Measurements from ENCODE around the gene GOT1.

The GOT1 gene

DNA sequence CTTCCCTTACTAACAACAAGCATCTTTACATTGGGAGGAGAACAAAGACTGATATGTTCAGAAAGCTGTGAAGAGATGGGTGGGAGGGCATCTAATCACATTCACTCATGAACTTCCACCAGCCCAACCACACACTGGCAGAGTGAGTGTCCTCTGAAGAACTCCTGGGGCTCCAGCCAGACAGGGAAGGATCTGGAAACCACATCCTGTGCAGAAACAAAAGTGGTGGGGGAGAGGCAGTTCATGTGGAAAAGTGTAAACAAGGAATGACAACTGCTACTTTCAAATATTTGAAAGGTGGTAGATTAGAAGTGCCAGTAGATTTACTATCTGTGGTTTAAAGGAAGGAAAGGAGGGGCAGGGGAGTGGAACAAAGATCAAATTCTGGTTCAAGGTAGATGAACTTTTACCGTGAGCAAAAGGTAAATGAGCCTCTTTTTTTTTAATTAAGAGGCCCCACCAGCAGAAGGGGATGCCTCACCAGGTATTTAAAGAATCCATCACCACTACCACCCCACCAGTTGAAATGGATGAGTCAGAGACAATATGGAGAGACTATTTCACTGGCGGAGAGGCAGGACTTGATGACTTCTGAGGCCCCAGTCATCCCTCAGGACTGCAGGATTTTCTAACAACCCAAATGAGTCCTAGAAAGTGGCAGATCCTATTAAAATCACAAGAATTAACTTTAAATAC is 34.5 kb downstream of the GOT1 start:
- DNase-seq (ENCODE audit: low read depth in 3 of 3): no peak

DNA sequence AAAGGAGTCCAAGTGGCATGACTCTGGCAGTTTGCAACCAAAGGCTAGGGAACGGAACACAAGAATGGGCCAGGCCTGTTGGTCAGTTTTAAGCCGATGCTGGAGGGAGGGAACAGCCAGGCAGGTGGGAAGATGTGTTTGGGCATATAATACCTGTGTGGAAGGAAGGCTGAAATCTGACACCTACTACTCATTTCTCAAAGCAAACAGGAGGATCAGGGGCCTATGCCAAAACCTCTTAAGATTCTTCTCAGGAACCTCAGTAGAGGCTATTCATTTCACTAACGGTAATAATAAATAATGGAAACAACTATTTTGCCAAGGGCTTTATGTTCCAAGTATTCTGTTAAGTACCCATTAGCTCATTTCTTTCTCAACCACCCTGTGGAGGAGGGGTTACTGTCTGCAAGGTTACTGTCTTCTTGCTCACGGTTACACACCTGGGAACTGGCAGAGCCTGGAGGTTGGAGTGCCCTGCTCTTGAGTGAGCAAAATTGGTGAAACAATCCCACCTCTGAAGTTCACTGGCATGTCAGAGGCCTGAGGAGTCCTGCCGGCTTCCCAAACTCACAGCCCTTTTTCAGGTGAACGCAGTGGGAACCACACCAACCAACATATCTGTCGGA is 35.5 kb downstream of the GOT1 start:
- no peak for DNase-seq (ENCODE audit: low read depth in 3 of 3)

DNA sequence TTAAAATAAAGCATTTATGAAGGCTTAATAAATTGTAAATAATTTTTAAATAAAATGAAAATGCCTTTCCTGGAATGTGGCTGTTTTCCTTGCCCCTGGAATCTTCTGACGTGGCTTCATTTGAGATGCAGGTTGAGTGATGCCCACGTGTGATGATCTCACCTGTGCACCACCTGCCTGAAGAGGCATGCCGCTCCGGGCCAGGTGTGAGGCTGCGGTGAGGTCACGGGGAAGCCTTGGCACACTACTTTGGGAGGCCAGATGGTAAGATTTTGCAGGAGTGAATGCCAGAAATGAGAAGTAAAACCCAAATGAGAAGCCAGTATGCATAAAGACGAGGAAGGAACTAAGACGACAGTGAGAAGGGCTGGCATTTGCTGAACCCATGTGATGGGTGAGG is 36.2 kb downstream of the GOT1 start:
- DNase-seq (ENCODE audit: low read depth in 3 of 3): no peak

DNA sequence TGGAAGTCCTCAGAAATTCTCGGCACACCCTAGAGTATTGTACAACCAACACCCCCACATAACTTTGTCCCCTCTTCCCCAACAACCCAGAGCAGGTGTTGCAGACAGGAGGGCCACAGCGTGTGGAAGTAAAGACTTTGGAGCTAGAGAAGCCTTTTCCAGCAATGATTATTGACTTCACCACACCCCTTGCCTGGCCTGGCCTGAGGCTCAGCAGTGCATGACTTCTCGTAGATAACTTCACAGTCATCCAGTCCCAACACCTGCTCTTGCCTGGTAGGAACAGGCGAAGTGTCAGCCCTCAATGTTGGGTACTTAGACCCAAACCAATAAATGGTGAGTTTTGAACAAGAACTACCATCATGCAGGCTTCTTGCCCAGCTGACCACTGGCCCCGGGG is 36.7 kb downstream of the GOT1 start:
- no peak for DNase-seq (ENCODE audit: low read depth in 3 of 3)

DNA sequence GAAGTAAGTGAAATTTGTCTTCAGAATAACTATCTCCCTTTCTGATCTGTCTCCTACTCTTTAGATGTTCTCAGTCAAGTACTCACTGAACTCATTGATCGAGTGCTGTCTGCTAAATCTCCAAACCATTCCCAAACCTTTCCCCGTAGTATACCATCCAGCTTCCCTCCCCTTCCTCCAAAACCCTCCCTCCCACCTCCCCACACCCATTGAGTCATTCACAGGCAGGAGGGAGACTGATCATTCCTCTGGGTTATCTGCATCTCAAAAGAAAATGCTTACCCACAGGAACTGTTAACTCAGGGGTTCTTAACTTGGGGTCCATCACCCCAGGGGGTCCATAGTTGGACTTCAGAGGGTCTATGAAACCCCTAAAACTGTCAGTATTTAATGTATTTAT is 37.4 kb downstream of the GOT1 start:
- no peak for DNase-seq (ENCODE audit: low read depth in 3 of 3)

DNA sequence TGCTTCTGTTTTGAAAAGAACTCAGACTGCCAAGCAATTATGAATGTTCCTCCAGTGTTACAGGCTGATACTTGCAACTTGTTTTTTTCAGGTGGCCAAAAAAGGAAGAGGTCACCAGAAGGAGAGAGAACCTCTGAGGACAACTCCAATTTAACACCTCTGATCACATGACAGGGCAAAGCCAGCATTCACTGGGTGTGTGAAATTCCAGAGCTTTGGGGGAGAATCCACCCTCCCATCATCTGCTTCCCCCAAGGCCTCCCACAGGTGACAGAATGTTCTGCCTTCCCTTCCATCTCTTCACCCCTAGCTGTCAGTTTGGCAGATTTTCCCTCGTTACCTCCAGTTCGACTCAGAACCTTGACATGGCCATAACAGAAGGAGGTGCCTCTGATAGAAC is 39.1 kb downstream of the GOT1 start:
- no peak for DNase-seq (ENCODE audit: low read depth in 3 of 3)

DNA sequence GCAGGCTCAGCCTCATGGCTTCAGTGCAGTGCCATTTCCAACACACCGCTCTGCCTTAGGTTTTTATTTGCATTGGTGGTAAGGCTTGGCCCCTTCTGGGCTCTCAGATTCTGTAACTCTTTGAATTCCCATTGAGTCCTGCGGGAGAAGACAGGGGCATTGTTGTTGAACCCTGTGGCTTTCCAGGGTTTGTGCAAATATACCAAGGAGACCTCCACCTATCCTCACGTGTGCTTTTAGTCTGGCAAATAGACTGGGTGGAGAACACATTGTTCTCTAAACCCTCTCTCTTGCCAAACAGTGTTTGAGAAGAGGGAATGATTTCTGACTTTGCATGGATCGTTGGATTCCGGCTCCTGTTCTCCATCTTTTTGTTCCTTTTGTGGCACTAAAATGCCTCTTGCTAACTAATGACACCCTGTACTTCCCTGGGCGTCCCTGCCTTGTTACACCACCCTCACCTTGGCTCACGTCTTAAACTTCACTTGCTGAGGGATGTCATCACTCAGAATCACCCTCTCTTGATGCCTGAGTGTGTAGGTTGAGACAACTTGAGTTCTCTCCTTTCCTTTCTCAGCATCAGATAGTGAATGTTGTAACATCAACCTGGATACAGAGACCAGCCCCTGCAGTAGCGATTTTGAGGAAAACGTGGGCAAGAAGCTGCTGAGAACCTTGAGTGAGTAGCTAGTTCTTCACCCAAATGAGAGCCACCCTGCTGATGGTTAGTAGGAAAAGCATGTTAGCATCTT is 40.5 kb downstream of the GOT1 start:
- DNase-seq (ENCODE audit: low read depth in 3 of 3): no peak

DNA sequence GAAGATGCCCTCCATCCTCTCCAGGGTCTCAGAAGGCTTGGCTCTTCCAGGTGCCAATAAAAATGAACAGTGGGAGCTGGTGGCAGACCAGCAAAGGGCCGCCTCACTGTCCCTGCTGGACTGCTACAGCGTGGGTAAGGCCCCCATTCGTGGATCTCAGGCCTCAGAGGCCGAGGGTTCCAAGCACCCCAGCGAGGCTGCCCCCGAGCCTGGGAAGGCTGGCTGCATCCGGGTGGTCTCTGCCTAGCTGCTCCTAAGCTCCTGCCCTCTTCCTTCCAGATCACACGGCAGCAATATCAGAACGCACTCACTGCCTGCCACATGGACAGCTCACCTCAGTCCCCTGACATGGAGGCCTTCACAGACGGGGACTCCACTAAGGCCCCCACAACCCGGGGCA is 42.9 kb downstream of the GOT1 start:
- DNase-seq (ENCODE audit: low read depth in 3 of 3): no peak

DNA sequence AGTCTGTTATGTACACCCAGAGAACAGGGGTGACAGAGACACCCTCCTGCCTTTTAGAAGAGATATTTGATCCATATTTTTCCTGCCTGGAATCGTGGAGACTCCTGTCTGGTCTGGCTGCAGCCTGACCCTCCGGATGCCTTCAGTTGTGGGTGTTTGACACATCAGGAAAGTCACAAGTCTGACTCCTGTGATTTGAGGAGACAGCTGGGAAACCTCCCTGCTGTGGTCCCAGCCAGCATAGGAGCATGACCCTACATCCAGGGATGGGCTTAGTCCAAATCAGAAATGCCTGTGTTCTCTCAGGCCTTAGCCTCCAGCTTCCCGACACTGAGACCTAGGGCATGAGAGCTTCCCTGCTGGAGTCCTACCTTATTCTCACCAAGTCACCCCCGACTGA is 43.4 kb downstream of the GOT1 start:
- DNase-seq (ENCODE audit: low read depth in 3 of 3): no peak

DNA sequence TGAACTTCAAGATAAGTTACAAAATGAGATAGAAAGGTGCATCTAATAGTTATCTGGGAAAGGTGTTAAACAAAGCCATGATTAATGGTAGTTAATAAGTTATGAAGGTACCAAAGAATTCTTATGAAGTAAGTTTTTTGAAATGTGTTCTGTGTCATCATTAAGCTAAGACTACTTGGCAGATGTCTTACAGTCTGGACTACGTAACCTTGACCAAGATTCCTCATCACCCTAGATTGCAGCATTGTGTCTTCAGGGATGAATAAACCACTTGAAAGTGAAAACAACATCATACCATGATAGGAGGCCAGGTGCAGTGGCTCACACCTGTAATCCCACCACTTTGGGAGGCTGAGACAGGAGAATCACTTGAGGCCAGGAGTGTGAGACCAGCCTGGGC is 48.2 kb downstream of the GOT1 start:
- no peak for DNase-seq (ENCODE audit: low read depth in 3 of 3)

DNA sequence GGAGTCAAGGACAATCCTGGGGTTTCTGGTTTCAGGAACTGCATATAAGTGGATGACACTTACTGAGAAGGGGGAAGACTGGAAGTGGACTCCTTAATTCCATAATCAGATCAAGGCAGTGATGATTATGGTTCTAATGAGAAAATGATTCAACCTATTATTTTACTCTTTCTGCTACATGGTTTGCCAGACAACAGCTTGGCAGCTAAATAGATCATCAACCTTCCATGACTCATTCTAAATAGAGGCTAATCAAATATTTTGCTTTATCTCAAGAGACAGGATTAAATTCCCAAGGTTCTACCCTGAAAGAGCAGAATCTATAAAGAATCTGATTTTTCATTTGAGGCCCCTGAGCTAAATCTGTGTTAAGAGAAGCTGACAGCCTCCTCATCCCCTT is 55.0 kb downstream of the GOT1 start:
- DNase-seq (ENCODE audit: low read depth in 3 of 3): no peak

DNA sequence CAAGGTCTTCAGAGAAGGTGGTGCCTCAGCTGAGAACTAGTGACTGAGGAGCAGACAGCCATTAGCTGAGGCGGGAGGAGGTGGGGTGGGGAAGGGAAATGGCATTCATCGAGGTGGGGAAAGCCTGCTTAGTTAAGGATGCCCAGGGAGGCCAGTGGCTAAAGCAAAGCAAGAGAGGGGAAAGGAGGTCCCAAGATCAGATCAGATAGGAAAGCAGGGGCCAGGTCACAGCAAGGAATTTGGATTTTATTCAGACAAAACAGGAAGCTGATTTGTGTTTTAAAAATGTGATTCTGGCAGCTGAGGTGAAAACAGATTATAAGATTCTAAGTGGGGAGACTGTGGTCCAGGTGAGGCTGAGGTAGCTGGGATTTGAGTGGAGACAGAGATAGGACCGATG is 55.5 kb downstream of the GOT1 start:
- DNase-seq (ENCODE audit: low read depth in 3 of 3): no peak

DNA sequence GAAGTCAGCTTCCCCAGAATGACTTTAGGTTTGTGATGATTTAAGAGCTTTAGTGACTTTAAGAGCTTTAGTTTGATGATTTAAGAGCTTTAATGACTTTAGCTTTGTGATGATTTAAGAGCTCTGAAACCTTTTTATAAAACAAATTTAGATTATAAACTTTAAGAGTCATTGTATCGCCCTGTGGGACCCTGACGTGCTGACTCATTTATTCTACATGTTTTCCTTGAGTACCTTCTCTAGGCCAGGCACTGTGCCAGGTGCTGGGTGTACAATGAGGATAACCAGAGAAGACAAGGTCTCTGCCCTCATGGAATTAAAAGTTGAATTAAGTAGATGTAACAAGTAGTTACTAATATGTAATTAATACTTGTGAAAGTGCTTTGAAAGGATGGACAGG is 55.9 kb downstream of the GOT1 start:
- DNase-seq (ENCODE audit: low read depth in 3 of 3): no peak

DNA sequence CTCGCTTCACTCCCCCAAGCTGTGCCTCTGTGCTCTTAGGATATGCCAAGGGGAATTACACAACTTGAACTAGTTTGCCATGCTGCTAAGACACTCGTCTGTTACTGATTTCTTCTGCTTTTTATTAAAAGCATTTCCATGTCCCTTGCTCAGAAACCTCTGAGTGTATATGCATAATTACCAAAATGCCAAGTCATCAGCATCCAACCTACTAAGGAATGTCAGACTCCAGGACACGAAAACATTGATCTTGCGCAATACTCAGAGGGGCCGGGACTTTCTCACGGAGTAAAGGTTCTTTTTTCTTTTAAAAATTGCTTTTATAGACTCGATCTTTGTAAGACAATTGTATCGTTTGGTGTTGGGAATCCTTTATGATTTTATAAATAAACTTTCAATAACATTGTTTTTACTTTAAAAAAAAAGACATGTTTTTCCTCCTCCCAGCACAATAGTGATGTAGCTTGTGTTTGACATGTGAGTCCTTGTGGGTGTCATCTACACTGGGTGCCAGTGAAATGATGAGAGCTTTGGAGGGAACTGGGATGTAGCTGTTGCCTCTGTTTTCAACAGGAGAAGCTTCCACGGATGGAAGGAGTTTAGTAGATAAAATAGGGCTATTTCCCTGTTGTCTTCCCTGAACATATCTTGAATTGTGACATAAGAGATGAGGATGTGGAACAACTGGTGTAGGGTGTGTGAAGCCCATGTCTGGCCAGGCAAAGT is 57.7 kb downstream of the GOT1 start:
- no peak for DNase-seq (ENCODE audit: low read depth in 3 of 3)

DNA sequence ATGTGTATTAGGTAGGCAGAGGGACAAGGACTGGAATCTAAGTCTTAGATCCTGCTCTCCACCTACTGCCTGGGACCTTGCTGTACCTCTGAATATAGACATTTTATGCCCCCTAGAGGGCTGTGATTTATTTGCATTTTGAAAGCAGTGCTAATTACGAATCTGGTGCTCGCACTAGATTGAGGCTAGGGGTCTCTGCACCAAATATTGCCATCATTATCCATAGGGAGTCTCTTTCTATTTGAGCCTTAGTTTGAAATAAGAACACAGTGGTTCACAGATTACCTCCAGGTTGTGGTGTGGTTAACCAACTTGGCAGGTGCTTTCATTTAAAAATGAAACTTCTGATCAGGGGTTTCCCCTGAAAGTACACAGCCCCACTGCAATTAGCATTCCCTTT is 59.4 kb downstream of the GOT1 start:
- DNase-seq (ENCODE audit: low read depth in 3 of 3): no peak

DNA sequence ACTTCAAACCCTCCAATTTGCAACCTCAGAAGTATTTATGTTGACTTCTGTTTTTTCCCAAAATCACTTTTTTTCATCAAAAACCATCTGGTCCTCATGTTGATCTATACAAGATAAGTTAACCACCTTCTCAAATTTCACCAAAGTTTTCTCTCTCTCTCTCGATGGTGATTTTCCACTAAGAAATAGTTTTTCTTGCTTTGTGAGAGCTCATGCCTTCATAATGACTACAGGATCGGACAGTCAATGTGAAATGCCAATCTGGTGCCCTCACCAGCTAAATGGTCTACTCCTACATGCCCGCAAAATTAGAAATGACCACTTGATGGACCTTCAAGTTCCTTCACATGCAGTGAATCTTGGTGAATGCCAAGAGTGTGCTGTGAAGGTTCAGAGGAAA is 60.9 kb downstream of the GOT1 start:
- DNase-seq (ENCODE audit: low read depth in 3 of 3): no peak

DNA sequence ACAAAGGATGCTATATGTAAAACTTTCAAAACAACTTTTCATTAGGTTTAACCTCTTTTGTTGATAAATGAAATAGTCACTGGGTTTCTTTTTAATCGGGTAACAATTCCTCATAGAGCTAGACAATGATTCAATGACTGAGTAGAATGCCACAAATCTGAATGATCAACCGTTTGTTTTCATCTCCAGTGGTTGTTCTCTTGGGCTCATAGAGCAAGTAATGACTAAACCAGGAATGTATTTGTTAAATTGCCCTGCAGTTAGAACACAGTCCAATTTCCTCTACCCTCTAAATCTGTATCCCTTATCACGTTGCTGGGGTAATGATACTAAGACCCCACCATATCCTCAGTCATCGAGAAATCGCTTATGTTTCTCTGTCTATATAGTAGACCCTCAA is 61.3 kb downstream of the GOT1 start:
- DNase-seq (ENCODE audit: low read depth in 3 of 3): no peak

DNA sequence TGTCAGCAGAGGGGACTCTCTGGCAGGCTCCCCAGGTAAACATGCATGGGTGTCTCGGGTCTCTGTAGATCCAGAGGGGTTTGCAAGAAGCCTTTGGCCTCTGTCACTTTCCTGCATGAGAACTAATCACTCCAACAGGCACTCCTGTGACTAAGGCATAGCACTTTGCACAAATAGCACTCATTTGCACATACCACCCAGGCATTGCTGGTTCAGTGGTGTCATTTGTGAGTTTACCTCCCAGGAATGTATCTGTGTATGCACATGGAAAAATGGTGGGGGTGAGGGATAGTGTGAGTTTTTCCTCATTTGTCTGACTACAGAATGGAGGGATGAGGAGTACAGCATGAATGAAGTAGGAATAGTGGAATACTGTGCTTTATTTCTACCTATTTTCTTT is 61.8 kb downstream of the GOT1 start:
- no peak for DNase-seq (ENCODE audit: low read depth in 3 of 3)

DNA sequence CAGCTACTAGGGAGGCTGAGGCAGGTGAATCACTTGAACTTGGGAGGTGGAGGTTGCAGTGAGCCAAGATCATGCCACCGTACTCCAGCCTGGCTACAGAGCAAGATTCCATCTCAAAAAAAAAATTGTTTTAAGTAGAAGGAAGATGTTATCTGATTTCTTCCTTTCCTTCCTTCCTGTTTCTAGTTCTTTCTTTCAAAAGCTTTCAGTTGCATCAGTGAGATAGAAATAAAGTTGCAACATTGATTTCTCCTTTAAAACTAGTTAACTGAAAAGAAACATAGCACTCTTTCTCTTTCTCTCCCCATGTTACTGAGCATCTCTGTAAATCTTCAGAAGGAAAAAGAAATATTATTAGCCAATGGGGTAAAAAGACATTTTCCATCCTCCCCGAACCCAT is 63.8 kb downstream of the GOT1 start:
- DNase-seq (ENCODE audit: low read depth in 3 of 3): no peak

DNA sequence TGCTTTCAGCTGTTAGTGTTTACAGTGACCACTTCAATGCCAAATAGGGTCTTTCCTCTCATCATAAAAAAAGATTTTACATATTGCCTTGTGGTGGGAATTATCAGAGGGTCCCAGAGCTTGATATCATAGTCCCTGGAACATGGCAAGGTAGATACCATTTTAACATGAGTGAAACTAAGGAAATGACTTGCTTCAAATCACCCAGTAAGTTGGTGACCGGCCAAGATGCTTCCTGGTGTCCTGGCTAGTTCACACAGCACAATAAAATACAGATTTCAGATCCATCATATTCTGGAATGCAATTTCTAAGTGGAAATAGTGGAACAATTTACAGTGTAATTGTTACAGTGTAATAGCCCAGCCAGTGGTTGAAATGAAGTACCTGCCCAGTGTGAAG is 64.7 kb downstream of the GOT1 start:
- no peak for DNase-seq (ENCODE audit: low read depth in 3 of 3)

DNA sequence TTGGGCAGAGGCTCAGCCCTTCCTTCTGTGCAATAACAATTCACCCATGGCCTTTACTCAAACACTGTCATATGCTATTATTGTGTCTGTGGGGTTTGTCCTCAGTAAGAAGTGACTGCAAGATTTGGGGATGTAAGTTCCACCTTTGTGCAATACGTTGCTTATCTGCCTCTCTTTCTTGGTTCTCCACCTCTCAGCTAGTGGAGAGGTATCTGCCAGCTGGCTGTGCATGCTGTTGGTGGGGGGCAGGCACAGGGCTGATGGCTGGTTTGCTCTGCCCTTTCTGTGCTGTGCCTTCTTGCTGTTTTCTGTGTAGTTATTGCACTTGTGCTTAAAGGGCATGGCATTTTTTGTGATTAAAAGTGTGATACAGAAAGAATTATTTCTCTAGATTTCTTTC is 65.1 kb downstream of the GOT1 start:
- DNase-seq (ENCODE audit: low read depth in 3 of 3): no peak

DNA sequence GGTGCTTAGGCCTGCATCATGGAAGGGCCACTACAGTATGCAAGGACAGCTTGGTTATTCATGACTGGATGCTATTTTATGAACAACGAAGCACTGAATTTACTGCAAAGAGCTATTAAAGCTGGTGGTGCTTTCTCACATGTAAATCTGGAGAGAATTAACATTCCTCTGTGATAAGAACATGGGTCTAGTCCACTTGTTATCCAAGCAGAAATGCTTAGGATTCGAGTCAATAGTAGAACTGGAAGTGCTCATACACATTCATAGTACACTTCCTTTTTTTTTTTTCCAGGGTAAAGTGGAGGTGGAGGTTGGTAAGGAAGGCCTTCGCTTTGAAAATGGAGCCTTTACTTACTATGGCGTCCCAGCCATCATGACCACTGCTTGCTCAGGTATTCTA is 66.3 kb downstream of the GOT1 start:
- no peak for DNase-seq (ENCODE audit: low read depth in 3 of 3)

DNA sequence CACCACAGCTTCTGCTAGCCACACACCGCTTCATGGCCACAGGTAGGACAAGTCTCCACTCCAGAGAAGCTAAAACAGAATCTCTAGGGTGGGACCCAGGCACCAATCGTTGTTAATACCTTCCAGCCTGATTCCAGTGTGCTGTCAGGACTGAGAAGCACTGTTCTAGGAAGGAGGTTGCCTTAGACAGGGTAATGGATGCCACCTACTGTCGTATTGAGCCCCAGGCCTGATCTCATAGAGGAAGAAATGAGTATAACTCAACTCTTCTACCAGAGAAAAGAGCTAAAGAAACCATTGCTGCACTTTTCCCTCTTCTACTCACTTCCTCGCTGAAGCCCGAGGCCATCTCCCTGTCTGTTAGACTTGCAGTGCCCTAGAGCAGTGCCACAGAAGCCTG is 69.5 kb downstream of the GOT1 start:
- DNase-seq (ENCODE audit: low read depth in 3 of 3): no peak

All from stimulated activated CD4-positive, alpha-beta T cell treated with anti-CD3 and anti-CD28 coated beads, TNF-alpha, amount 100 ng/mL, for 24 hours (primary cell).